Upper lobe of right lung (tissue), 1 donor: ENCODE data around the gene CCNDBP1. TPM values are rescaled to one million over a fixed set of nuclear protein-coding genes. Genes with fewer than 3 reads are reported as not detected.

ENCODE experiments used
- ATAC-seq: fragments of 200-7000 bp; cut with Tn5 transposase; one replicate; pipeline ENCODE4 v1.9.1; 2020; ENCODE audit warnings: mild to moderate bottlenecking, moderate library complexity
- DNase-seq: peaks from one replicate; pipeline ENCODE4 v3.0.0-alpha.2; 2020
- H3K27ac ChIP-seq: fragments of 200-600 bp; one replicate; pipeline ENCODE4 v1.8.0; 2022
- H3K27me3 ChIP-seq: fragments of 200-600 bp; one replicate; pipeline ENCODE4 v1.8.0; 2022; ENCODE audit warnings: mild to moderate bottlenecking
- H3K36me3 ChIP-seq: fragments of 200-600 bp; one replicate; pipeline ENCODE4 v1.8.0; 2022
- H3K4me1 ChIP-seq: fragments of 200-600 bp; one replicate; pipeline ENCODE4 v1.8.0; 2022
- H3K4me3 ChIP-seq: fragments of 200-600 bp; one replicate; pipeline ENCODE4 v1.8.0; 2022; ENCODE audit warnings: mild to moderate bottlenecking
- H3K9me3 ChIP-seq: fragments of 200-600 bp; one replicate; pipeline ENCODE4 v1.8.0; 2022
- CTCF ChIP-seq: fragments of 200-600 bp; IDR thresholded peaks from one replicate; pipeline ENCODE4 v1.8.0; 2022; ENCODE audit warnings: antibody characterized with exemption
- intact Hi-C: fragments of 100-400 bp; cut with DNase I; formaldehyde crosslinking; loops from one replicate; pipeline ENCODE4 v1.11.0; 2022
- total RNA-seq: library from RNA; stranded (reverse); fragmentation: NEBNext Ultra II Directional; extraction: Animal tissue kit (Norgen Biotek cat#: 25700); gene quantifications from one replicate; pipeline ENCODE4 v1.2.1, GENCODE V29; 2021
- donor health status: DM: no; HTN: yes; CAD: no; lungs with severe emphysema.

Gene CCNDBP1
- total RNA-seq, 1 donor from 2014 or later = 57.9 TPM

GRCh38 chr15:43183270-43183669 lies 1.9 kb upstream of the CCNDBP1 start:
- DNase-seq = no peak
- Histone ChIP-seq H3K27me3 (no peaks in the 10 kb centered on the region), H3K4me3 (no peak overlapping the region), H3K4me1 (peaks cover 26% of the 10 kb centered on the region), H3K9me3 (no peaks in the 10 kb centered on the region), H3K36me3 (peaks cover 56% of the 10 kb centered on the region), H3K27ac (no peak overlapping the region)
- no peak for TF ChIP-seq CTCF
- no peak for ATAC-seq
- intact Hi-C loops = no loop called here

DNA sequence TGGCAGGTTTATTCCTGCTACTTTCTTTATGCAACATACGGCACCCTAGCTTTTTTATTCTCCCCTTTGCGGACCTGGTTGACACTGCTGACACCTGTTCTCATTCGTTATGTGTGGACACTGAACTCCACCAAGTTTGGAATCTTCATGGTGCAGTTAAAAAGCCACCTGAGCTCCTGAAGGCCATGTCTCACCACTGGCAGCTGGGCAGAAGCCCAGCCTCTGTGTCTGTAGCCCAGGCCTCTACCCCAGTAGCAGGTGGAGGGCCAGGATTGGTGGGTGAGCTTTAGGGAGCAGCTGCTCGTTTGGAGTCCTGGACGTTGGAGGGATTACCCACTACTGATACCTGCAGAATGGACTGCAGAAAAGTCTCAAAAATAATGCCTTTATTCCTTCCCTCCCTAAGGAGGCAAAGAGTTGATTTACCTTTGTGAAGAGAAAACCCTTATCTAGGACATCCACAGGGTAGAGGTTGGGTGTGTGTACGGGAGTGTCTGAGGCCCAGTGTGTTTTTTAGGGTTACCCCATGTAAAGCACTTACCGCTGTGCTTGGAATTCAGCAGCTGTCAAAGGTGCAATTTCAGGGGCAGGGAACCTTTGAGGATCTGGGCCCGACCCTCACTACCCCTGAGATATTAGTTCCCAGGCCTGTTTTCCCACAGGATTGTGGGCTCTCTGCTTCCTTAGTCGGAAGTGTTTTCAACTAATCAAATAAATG lies 637 bp upstream of the CCNDBP1 start:
- intact Hi-C loops = no loop called here
- ATAC-seq = no peak
- Histone ChIP-seq H3K9me3 (no peaks in the 10 kb centered on the region), H3K27me3 (no peaks in the 10 kb centered on the region), H3K4me3 (peak overlapping the region; percentile 88), H3K27ac (peak overlapping the region; percentile 91), H3K36me3 (peaks cover 54% of the 10 kb centered on the region), H3K4me1 (peaks cover 26% of the 10 kb centered on the region)
- no peak for DNase-seq
- TF ChIP-seq CTCF = no peak

GRCh38 chr15:43186003-43186353 lies 775 bp downstream of the CCNDBP1 start:
- ATAC-seq (peak; percentile 12), DNase-seq (no peak)
- no peaks in the 10 kb centered on the region for H3K27me3 ChIP-seq
- peak overlapping the region; percentile 88 for H3K4me3 ChIP-seq
- peaks cover 59% of the 10 kb centered on the region for H3K36me3 ChIP-seq
- H3K27ac ChIP-seq = peak overlapping the region; percentile 91
- no peaks in the 10 kb centered on the region for H3K9me3 ChIP-seq
- no peak for TF ChIP-seq CTCF
- peaks cover 26% of the 10 kb centered on the region for H3K4me1 ChIP-seq
- intact Hi-C loops = no loop called here

DNA sequence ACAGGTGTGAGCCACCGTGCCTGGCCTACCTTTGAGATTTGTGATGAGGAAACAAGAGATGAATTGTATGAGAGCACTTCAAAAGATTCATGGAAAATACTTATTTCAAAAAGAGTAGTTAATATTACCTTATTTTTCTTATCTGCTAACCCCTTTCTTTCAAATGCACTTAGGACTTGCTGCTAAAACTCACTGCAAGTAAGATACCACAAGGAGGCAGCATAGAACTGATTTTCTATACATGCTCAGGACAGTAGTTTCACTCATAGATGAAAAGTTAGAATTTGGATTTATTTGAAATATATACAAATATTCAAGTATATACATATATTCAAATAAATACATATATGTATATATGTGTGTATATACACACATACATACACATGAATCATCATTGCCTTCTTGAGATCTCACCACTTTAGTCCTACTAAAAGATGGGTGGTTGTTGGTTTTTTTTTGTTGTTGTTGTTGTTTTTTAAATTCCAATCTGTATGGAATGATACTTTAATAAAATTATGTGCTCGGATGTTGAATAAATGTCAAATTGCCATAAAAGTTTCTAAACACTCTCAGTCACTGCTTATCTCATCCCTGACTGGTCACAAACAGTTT lies 2.4 kb downstream of the CCNDBP1 start:
- Histone ChIP-seq H3K27me3 (no peaks in the 10 kb centered on the region), H3K9me3 (no peaks in the 10 kb centered on the region), H3K36me3 (peaks cover 60% of the 10 kb centered on the region), H3K4me1 (peaks cover 26% of the 10 kb centered on the region), H3K27ac (no peak overlapping the region), H3K4me3 (no peak overlapping the region)
- ATAC-seq = no peak
- intact Hi-C loops = no loop called here
- DNase-seq = no peak
- TF ChIP-seq CTCF = peak; percentile 65

DNA sequence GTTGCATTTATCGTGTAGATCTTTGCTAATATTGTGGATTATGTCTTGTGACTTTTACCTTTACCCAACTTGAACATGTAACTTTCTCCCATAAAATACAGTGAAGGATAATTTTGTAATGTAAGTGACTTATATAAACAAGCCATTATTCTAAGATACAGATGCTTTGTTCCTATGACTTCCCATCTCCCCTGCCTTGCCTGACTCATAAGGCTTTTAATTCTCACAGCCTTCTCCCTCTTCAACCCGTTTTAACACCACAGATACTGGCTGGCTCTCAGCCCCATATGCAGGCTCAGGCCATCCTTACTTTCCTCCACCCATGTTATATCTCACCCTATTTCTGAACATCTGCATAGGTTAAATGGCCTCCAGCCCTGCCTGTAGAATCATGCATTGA lies 4.1 kb downstream of the CCNDBP1 start:
- no peak for TF ChIP-seq CTCF
- Histone ChIP-seq H3K4me3 (no peak overlapping the region), H3K36me3 (peaks cover 64% of the 10 kb centered on the region), H3K9me3 (no peaks in the 10 kb centered on the region), H3K27ac (no peak overlapping the region), H3K27me3 (no peaks in the 10 kb centered on the region), H3K4me1 (peaks cover 26% of the 10 kb centered on the region)
- intact Hi-C loops = no loop called here
- ATAC-seq (no peak), DNase-seq (no peak)
